Amniotic epithelial cell (primary cell): ENCODE results near the gene FILIP1L.
A peak's percentile ranks its signal among the peaks of the same experiment; 100 is the strongest.

Source experiments
- DNase-seq: peaks from one replicate; pipeline ENCODE4 v3.0.0-alpha.2; 2010; ENCODE audit warnings: low read depth

The FILIP1L gene

GRCh38 chr3:99891610-99892285 lies 222.6 kb downstream of the FILIP1L start:
- DNase-seq: peak; percentile 78

DNA sequence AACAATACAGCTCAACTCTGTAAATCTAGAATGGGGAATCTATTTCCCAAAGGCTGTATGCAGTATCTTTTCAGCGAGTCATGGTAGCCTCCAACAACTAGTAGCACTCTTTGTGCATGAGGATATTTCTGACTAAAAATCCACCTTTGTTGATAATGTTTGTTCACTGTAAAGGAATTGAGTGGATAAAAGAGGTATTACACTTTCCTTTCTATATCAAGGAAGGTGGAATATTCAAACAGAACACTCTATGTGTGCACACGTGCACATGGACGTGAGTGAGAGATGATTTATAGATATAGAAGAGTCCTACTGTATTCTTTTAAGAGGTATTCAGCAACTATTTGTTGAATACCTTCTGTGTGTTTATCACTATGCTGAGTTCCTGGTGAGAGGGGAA lies 228.4 kb downstream of the FILIP1L start:
- no peak for DNase-seq

DNA sequence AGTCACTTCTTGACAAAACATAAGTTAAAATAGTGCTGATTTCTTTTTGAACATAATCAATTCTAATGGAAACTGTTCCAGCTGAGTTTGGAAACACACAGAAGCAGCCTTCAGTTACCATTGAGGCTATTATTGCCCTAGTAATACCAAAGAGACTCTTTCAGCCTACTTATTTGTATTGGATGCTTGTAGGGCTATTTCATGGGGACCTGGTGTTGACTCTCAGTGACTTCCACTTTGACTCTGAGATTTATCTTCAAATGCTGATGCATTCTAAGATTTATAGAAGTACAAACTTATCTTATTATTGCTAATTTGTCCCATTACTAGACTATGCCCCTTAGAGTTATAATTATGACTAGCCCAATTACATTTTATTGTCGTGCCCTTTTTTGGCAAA lies 229.2 kb downstream of the FILIP1L start:
- DNase-seq: no peak

- DNase-seq: no peak
Measured at GRCh38 chr3:99884484-99884883, 229.8 kb downstream of the FILIP1L start.

DNA sequence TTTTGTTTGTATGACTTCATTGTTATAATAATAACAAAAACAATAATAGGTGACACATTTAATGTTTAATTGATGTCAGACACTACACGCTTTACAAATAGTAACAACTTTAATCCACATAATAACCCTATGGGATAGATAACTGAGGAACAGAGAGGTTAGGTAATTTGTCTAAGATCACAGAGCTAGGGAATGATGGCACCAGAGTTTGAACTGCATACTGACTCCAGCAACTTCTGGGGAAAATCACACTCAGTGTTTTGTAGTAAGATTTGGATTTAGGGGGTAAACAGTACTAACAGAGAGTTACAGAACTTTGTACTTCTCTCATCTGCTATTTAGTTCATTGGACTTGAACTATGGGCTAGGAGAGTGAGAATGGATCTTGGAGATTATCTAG lies 230.6 kb downstream of the FILIP1L start:
- DNase-seq: no peak

- no peak for DNase-seq
Measured at GRCh38 chr3:99883138-99883461, 231.2 kb downstream of the FILIP1L start.

GRCh38 chr3:99882436-99883137 lies 231.7 kb downstream of the FILIP1L start:
- no peak for DNase-seq

DNA sequence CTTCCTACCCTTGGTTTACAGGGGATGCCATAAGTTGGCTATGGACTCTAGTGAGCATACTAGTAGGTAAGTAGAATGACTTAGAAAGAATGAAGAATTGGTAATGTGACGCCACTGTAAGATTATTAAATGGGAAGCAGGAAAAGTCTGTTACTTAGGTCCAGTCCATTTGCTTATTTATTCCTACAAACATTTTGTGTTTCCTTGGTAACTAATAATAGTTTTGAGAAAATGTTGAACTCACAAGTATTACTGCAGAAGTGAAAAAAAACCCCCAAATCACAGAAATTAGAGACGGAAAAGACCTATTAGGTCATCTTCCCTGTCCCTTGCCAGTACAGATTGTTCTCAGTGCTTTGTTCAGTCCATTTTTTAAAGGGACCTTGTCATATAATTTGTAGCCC lies 233.2 kb downstream of the FILIP1L start:
- no peak for DNase-seq

GRCh38 chr3:99879275-99879674 lies 235.0 kb downstream of the FILIP1L start:
- no peak for DNase-seq

DNA sequence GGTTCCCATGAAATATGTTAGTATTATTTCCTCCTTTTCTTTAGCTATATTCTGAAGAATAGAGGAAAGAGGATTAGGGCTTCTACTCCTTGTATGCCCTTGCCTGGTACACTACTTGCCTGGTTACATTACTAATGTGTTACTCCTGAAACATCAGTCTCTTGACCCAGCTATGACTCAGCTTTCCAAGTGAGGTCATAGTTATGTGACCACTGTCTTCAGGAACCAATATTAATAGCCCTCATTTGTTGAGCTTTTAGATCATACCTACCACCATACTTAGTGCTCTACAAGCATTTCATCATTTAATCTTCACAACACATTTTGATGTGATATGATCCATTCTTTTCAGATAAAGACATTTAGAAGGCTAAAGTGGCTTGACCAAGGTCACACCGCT lies 236.3 kb downstream of the FILIP1L start:
- peak; percentile 91 for DNase-seq

GRCh38 chr3:99877031-99877579 lies 237.2 kb downstream of the FILIP1L start:
- DNase-seq: no peak

DNA sequence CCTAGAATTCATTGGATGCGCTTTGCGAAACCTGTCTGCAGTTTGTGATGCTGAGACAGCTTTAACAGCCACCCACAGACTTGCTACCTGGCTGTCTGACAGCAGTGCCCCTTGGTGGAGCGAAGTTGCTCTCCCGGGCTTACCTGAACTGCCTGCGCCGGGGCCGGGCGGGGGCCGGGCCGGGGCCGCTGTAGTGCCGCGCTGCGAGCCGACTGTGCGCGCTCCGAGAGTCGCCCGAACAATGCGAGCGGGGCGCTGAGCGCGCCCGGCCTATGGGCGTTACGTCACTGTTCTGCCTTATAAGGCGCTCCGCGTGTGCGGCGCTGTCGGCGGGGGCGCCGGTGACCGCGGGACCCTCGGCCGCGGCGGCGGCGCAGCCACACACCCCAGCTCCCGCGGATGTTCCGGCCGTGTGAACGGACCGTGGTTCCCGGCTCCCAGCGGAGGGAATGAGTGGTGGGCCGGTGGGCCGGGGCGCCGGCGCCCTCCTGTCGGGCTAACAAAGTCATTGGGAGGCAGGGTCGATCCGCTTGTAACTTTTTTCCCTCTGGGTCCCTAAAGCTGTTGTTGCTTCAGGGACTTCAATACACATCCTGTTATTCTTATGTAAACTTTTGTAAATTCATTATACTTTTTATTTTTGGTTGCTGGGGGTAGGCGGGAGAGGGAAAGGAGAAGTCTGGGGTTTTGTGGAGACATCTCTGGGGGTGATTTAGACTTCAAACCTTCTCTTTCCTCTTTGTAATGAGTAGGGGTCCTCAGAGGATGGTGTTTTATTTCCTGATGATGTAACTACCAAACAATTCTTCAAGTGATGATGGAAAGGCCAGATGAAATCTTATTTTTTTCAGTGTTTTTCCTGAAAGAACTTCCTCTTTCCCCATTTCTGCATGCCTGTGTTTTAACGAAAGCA lies 238.1 kb downstream of the FILIP1L start:
- peak; percentile 72 for DNase-seq

DNA sequence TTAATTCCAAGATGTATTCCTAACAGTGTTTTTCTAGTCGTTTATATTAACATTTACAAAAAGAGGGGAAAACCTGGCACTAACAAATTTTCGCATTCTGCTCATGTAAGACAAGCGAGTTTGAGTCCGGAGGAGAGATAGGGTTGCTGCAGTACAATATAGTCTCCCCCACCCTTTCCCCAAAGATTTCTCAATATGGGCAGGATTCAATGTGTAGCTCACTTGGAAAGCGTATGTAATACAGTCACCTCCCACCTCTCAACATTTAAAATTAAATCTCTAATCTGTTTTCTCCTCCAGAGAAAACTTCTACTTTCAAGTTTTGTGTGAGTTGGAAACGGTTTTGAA lies 238.7 kb downstream of the FILIP1L start:
- DNase-seq: peak; percentile 85

- DNase-seq: no peak
Measured at GRCh38 chr3:99874237-99875002, 239.9 kb downstream of the FILIP1L start.

DNA sequence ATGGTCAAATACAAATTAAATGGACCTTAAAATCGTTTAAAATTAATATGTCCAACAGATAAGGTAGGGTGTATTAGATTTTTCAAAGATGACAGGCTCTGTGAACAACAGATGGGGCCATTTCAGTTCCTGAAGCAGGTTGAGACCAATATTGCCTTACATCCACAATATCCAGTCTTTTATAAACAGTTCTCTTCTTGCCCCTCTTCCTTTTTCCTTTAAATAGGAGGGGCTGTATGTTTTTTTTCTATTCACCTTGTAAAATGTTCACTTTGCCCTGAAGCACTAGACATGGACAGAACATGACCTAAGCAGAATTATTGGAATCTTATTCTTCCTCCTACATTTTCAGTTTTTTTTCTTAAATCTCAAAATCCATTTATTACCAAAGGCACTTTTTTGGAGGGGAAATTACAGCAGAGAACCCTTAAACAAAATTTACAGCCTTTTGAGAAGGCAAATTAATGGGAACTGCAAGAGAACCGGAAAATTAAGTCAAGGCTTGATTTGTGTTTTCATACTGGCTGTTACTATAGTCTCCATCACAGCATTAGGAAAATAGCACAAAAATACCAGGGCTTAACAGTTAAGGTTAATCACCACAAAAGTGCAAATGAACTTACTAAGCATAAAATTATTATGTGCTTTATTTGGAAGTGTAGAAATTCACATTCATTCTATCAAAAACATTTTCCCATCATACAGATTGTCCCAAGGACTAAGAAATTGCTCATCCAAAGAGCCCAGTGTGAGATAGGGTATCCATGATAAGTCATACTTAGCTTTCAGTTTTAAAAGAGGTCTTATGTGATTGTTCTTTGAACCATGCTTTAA lies 240.8 kb downstream of the FILIP1L start:
- peak; percentile 35 for DNase-seq

DNA sequence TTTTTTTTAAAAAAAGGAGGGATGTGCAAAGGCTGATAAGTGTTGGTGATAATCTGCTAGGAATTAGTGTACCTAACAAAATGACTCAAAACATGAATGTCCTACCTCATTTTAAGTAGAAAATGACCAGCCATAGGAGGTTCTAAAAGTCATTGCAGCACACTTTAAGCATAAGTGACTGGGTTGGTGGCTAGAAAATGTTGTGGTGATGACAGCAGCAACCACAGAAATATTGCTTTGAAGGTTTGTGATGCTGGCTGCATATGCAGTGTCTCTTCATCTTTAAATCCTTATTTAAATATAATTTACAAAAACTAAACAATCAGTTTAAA lies 241.4 kb downstream of the FILIP1L start:
- no peak for DNase-seq

DNA sequence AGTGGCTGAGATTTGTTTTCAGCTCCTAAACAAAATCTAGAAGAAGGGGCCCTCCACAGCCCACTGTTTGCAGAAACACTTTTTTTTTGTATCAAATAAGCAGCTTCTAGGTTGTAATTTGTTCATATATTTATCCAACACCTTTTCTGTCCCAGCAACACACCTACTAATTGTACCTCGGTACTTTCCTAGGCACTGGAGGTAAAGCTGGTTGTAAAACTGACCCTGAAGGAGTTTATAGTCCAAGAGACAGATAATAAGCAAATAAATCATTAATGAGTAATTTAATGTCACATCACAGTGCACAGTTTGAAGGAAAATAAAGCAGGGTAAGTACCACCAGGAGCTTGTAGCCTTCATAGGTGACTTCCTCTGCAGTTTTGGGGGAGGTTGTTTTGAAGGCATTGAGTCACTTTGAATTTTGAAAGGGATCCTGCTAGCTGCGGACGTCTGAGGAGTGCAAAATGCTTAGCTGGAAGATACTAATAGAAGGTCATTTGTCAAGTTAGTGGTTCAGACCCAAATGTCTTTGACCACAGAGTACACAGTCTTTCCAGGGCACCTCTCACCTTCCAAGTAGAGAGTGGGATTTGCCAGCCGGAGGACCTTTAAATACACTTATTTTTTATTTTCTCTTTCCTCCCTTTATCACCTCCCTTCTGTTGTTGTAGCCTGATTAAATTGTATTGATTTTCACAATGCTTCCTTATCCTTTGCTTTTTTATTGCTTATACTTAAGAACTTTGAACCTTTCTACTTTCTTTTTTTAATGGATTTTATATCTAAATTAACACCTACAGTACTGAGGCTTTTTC lies 242.9 kb downstream of the FILIP1L start:
- DNase-seq: peak; percentile 44

- DNase-seq: no peak
Measured at GRCh38 chr3:99870712-99871111, 243.6 kb downstream of the FILIP1L start.

DNA sequence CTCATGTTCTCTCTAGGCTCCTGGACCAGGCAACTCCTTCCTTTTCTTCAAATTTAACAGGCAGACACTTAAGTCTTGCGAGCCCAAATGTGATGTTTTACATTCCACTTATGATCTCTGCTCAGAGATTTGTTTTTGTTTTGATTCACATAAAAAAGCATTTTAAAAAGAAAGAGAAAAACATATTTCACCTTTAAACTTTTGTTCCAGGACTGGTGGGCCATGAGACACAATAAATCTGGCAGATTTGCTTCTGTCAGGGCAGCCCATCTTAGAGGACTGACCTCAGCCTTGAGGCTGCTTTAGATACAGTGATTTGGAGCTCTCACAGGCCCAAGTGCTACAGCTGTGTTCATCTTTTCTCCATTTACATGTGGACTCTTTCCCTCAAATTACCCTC lies 244.7 kb downstream of the FILIP1L start:
- peak; percentile 51 for DNase-seq

DNA sequence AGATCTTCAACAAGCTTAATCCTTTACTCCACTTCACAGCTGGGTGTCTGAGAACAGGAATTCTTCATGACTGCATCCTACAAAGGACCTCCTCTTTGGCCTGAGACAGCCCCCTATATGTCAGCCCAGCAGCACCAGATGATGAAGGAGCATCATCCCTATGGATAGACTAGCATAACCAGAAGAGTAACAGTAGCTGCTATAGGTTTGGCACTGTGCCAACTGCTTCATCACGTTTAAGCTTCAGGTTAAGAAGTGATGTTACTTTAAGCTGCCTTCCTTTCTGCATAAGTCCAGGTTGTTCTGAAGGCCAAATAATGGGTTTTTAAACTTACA lies 246.0 kb downstream of the FILIP1L start:
- no peak for DNase-seq
